GM18870 (cell line): ENCODE results near the gene MRPS10.
"Not testable (repeated sequence)": the region's sequence is repeated elsewhere in the genome, so short reads cannot be mapped to it uniquely, and the experiment has no call there.

Experiments used
- ATAC-seq: cut with Tn5 transposase; IDR thresholded peaks from one replicate; pipeline ENCODE4 v1.9.1; 2021; ENCODE audit warnings: moderate library complexity; ENCODE audit not compliant: unreplicated experiment

MRPS10 gene

DNA sequence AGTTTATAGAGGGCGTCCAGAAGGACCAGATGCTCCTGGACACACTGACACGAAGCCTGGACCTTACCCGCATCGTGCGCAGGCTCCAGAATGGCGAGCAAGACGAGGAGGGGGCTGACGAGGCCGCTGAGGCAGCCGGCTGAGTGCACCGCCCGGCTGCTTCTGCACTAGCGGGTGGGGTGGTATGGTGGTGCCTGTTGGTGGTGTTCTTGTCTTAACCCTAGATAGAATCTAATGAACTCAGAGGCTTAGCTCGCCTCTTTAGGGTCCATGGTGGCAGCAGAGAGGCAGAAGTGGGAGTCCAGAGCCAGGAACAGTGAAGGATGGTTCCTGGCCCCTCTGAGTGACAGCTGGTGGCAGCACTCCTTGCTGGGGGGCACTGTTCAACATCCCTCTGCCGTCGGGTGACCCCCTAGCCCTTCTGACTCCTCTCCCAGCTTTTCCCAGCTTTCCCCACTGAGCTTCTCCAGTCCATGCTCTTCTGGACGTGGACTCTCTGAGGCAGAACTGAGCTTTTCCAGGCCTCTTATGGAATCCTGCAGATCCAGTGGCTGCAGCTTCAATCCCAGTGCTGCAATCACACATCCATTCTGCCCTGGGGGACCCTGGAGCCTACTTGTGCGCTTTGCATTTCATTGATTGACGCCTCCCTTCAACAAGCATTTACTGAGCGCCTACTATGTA is 38.3 kb downstream of the MRPS10 start:
- no peak for ATAC-seq

DNA sequence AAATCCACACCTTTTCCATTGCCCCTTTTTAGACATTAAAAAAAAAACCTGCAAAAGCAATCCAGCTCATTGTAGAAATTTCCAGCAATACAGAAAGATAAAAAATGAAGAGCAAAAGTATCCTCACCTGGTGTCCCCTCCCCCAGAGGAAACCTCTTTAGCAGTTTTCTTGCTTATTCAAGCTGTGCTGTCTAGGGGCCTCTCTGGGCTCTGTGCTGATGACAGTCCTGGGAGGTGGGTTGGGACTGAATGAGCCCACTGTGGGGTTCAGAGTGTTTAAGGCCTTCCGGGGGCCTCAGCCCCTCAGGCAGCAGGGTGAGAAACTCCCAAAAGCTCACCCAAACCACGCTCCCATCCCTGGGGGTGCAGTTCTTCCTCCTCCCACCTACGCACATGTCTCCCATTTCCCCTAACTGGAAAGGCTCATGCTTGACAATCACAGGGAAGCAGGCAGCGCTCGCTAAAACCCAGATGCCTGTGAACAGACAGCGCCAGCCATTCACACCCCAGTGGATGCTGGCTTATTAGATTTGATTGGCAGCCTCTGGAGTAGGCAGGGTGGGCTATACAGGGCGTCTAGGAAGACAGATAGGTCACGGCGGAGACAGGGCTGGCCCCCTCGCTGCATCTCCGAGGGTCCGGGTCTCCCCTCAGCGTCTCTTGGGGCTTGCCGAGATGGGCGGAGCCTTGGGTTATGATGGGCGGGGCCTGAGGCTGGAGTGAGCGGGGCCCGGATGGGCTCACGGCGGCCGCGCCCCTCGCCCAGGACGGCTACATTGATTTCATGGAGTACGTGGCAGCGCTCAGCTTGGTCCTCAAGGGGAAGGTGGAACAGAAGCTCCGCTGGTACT is 39.9 kb downstream of the MRPS10 start:
- no peak for ATAC-seq

DNA sequence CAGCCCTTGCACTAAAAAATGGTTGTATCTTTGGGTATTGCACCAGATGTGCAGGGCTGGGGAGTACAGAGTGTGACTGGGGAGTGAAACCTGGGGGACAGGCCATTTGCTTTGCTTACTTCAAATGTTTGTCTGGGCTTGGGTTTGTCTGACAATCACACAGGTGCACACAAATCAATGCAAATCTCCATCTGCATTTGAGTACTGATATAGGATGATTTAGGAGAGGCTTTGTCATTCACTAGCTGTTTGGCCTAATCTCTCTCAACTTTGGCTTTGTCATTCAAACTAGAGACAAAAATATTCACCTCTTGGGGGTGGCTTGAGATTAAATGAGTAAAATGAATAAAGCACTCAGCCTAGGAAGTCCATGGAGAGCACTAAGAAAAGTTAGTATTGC is 40.7 kb downstream of the MRPS10 start:
- no peak for ATAC-seq

- ATAC-seq = no peak
Observed at GRCh38 chr6:42175860-42176259, 41.8 kb downstream of the MRPS10 start.

DNA sequence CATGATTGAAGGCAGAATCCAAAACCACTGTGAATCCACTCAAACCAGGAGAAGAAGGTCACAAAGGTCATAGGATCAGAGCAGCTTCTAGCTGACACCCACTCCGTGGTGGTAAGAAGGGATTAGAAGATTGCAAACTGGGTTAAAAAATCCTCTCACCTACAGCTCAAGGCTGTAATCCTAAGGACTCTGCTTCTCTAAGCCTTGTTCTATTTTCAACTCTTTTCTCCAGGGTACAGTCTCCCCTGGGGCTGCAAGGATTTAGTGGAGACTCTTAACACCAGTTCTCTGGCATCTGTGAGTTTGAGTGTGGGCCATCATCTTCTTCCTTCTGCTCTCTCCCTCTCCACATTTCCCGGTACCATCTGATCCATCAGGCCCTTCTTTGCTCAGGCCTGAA is 44.6 kb downstream of the MRPS10 start, which contains the start of gene GUCA1A:
Gene GUCA1A, plus strand, starts transcription at position 264 of the 400 bp plus-strand sequence. CDS start 250 bp downstream, outside the sequence.
- no peak for ATAC-seq

- no peak for ATAC-seq
Observed at GRCh38 chr6:42171813-42172581, 45.7 kb downstream of the MRPS10 start.

GRCh38 chr6:42169780-42170179 is 47.9 kb downstream of the MRPS10 start:
- not testable (repeated sequence) for ATAC-seq

GRCh38 chr6:42168650-42169049 is 49.0 kb downstream of the MRPS10 start:
- no peak for ATAC-seq

DNA sequence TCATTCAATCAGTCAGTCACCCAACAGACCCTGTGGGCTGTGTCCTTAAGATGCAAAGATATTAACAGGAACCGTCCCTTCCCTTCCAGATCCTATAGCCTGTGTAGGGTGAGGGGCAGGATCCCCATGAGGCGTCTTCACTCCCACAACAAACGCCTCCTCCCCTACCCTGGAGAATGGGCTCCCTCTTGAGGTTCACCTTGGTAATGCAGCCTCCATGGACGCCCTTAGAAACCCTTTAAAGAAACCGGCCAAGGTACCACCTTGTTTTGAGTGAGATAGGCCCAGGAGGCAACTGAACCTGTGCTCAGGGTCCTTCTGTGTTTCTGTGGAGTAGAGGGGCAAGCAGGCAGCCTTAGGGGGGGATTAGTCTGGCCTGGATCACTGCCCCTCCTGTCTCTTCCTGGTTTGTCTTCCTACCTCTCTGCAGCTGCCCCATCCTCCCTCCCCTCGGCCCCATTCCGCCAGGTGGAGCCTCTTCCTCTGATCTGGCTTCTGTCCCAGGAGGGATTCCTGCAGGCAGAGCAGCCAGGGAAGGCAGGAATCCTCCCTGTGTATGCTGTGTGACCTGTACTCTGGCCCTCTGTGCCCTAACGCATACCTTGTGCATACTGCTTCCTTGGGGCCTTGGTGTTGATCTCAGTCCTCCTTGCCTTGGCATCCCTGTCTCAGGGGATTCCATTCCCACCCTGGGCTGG is 51.1 kb downstream of the MRPS10 start:
- ATAC-seq = no peak

GRCh38 chr6:42165016-42165415 is 52.6 kb downstream of the MRPS10 start:
- no peak for ATAC-seq

DNA sequence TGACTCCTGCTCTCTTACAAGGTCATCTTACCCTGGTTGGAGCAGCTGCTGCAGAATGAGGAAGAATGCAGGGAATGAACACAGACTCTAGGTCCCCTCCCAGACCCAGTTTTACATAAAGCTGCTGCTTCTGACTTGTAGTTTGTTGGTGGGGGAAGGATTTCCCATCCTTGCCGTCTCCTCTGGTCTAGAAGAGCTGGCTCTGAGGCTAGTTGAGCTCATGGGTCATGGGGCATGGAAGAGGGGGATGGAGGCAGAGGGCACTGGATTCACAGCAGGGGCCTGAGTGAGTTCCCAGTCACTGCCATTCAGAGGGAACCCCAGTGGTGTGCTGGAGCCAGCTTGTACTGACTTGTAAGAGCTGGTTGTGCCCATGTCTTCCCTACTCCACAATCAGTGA is 53.7 kb downstream of the MRPS10 start:
- no peak for ATAC-seq

DNA sequence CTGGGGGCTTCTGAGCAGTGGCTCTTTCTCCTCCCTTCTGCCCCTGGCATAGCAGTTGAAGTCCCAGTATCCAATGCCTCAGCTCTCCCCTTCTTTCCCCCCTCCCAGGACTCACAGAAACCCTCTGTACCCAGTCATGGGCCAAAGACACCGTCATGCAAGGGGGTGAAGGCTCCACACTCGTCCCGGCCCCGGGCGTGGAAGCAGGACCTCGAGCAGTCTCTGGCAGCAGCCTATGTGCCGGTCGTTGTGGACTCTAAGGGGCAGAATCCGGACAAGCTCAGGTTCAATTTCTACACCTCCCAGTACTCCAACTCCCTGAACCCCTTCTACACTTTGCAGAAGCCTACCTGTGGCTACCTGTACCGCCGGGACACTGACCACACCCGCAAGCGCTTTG is 54.8 kb downstream of the MRPS10 start:
- no peak for ATAC-seq

DNA sequence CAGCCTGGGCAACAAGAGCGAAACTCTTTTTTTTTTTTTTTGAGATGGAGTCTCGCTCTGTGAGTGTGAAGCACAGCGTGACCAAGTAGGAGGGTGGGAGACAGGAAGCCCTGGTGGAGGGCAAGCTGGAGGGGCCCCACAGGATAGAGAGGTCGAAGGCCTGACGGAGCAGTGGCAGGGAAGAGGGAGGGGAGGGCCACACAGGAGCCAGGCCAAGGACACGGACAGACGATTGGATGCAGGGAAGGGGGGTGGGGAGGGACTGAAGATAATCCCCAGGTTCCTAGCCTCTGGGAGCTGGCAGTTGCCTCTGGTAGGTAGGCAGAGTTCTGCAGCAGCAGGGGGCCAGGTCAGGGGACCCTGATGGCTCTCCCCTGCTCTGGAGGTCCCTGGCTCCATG is 55.3 kb downstream of the MRPS10 start:
- no peak for ATAC-seq

GRCh38 chr6:42159431-42160024 is 58.1 kb downstream of the MRPS10 start:
- no peak for ATAC-seq

GRCh38 chr6:42158631-42159030 is 59.0 kb downstream of the MRPS10 start:
- no peak for ATAC-seq

GRCh38 chr6:42158011-42158410 is 59.6 kb downstream of the MRPS10 start:
- ATAC-seq = no peak
